ENCODE results near the gene MOV10L1.

MOV10L1 gene

DNA sequence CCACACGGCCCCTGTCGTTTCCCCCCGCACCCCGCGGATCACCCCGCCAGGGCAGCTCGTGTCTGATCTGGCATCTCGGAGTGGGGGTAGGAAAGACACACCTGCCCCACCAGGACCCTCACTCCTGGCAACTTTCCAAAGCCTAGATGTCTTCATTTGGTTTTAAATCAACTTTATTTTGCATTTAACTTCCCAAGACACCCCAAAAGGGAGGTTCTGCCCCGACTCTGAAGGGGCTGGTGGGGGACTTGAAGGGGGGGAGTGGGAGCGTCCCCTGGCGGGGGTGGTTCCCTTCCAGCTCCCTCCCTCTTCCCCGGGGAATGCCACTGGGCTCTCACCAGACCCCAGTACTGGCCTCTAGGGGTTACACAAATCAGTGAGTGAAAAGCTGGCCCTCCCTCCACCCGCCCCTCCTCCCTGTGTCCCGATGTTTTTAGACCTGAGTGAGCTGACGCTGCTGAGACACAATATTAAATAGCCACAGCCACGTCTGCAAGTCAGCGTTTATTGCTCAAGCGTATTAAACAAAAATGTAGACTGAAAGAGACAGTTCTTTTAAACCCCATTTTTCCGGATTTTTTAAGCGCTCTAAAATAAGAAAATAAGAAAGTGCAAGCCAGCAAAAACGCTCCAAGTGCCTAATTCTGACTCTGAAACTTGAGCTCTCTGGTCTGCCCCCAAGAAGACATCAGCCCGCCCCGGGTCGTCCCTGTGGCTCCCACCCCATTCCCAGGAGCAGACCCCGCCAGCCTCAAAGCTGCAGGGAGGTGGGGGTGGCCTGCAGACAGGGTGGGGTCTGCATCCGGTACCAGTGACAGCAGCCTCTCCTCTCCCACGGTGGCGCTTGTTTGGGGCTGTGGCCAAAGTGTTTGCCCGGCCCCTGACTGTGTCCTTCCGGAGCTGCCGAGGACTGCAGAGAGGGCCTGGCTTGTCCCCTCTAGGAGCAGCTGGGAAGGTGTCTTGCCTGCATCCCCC, 30.6 kb upstream of the MOV10L1 start:
- peak; percentile 55 for DNase-seq (ENCODE audit: low read depth, low spot score)

DNA sequence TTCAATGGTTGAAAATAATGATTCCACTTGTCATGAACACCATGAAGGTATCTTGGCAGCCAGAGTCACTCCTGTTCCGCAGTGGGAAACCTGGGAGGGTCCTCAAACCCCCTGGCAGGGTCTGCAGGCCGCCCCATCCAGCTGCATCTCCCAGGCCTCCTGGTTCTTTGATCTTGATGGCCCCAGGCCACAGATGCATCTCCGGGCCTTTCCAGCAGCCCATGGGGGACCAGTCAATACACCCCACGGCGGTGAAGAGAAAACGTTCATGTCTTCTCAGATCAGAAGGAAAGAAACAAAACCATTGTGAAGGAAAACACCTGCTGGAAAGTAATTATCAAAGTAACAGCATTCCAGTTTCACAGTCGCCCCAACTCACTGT, 29.9 kb upstream of the MOV10L1 start:
- peak; percentile 24 for DNase-seq (ENCODE audit: low read depth, low spot score)

DNA sequence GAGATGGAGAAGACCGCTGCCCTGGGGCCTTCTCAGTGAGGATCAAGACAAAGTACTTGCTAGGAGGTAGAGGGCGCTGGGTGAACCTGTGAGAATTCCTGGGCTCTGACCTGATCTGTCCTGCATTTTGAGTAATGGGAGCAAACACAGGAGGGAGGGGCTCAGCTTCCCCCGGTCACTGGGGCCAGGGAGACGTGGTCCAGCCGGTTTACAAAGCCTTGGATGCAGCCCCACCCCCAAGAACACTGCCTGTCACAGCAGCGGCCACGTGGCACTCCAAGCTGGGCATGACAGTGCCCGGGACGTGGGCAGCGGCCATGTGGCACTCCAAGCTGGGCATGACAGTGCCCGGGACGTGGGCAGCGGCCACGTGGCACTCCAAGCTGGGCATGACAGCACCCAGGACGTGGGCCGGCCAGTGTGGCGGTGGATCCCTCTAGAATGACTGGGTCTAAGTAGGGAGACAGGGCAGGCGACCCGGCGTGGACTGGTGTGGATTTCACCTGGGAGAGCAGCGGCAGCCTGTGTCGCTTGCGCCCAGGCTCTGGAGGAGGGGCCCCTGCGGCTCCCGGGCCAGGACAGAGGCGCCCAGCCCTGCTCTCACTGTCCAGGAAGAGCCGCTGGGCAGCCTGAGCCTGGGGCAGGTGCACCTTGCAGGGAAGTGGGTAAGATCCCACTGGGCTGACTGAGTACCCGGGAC, 29.2 kb upstream of the MOV10L1 start:
- peak; percentile 77 for DNase-seq (ENCODE audit: low read depth, low spot score)

DNA sequence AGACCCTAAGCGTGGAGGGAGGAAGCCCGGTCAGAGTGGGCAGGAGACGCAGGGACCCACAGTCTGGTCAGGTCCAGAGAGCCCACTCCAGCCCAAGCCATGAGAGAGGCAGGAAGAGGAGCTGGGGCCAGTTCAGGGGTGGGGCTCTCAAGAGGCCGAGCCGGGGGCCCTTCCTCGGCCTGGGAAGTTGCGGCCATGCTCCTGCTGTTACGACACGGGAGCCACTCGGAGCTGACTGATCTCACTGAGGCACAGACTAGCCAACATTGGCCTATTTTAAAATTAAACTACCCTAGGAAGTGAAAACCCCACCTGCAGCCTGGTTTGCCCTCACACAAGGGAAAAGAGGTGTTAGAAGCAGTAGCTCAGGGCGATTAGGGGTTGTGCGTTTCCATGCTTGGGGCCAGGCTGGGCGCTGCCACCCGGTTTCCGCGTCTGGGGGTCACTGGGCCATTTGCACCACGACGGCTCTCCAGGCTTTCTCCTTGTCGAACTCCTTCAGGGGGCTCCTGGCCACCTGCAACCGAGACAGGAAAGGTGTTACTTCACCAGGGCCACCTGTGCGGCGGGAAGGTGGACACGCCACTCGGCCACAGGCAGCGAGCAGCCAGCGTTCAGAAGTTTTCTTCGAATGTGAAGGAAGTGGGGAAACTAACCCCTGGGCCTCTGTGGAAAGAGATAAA, 28.5 kb upstream of the MOV10L1 start:
- no peak for DNase-seq (ENCODE audit: low read depth, low spot score)

DNA sequence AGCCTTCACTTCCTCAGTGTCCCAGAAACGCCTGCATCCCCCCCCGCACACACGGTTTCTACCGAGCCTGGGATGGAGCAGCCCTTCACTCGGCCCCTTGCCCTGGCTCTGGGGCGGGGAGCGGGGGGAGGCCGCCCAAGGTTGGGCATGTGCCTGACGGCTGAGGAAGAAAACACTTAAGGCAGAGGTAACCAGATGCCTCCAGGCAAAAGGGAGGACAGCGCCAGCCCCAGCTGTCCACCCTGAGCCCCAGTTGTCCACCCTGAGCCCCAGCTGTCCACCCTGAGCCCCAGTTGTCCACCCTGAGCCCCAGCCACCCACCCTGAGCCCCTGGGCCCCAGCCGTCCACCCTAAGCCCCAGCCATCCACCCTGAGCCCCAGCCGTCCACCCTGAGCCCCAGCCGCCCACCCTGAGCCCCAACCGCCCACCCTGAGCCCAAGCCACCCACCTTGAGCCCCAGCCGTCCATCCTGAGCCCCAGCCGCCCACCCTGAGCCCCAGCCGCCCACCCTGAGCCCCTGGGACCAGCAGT, 27.9 kb upstream of the MOV10L1 start:
- DNase-seq (ENCODE audit: low read depth, low spot score), result no peak

DNA sequence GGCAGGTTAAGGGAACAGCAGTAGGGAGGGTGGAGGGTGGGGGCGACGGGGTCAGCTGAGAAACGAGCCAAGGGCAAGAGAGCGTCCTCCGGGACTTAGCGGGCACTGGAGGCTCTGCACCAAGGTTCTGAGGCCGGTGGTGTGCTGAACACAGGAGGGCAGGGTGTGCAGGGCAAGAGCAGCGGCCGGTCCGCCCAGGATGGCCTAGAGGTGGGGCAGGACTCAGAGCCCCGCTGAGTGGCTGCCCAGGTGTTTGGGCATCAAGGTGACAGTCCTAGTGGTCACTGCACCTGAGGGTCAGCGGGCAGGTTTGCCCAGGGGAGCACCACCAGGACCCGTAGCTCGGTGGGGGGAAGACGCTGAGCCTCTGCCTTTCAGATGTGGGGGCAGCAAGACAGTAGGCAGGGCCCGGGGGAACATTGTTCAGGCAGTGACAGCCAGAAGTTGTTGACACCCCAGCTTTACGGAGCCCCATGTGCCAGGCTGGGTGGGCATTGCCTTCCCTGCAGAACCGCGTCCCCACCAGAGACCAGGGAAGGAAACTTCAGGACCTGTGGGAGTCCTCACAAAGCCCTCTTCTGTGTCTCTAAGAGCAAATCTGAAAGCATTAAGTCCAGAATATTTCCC, 27.2 kb upstream of the MOV10L1 start:
- DNase-seq (ENCODE audit: low read depth, low spot score), result no peak

DNA sequence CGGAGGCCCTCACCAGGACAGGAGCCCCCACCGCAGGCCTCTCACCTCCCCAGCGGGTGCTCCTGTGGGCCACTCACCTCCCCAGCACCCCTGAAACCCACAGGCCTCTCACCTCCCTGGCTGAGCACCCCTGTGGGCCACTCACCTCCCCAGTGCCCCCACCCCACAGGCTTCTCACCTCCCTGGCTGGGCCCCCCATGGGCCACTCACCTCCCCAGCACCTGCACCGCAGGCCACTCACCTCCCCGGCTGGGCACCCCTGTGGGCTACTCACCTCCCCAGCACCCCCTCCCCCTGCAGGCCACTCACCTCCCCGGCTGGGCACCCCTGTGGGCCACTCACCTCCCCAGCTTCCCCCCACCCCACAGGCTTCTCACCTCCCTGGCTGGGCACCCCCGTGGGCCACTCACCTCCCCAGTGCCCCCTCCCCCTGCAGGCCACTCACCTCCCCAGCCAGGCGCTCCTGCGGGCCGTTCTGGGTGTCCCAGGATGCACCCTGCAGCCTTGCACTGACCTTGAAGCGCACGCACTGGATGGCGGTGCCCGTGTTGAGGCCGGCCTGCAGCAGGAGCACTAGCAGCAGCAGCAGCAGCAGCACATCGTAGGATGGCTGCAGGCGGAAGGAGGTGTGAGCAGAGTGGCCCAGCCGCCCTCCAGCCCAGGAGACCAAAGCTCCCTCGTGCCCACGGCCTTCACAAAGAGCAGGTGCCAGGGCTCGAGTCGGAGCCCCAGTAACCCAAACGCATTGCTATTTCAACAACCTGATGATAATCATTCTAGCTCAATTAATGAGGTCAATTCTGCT, 26.0 kb upstream of the MOV10L1 start:
- DNase-seq (ENCODE audit: low read depth, low spot score), result no peak

DNA sequence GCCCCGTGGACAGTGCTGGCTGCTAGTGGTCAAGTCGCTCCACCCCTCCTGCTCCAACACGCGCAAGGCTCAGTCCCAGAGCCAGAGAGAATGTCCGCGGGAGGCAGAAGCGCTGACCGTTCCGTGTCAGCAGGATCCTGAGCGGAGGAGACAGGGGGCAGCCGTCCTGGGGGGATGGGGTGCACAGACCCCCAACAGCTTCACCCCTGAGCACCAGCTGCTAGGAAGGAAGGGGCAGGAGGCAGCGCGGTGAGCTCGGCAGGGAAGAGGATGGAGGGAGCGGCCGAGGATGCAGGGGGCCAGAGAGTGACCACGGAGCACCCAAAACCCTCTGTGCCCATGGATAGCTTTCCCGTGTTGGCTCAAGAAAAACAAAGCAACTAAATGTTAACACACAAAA, 25.4 kb upstream of the MOV10L1 start:
- no peak for DNase-seq (ENCODE audit: low read depth, low spot score)

DNA sequence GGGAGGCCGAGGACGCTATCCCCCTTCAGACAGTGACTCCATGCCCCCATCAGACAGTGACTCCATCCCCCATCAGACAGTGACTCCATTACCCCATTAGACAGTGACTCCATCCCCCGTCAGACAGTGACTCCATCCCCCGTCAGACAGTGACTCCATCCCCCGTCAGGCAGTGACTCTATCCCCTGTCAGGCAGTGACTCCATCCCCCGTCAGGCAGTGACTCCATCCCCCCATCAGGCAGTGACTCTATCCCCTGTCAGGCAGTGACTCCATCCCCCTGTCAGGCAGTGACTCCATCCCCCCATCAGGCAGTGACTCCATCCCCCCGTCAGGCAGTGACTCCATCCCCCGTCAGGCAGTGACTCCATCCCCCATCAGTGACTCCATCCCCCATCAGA, 22.6 kb upstream of the MOV10L1 start:
- no peak for DNase-seq (ENCODE audit: low read depth, low spot score)

DNA sequence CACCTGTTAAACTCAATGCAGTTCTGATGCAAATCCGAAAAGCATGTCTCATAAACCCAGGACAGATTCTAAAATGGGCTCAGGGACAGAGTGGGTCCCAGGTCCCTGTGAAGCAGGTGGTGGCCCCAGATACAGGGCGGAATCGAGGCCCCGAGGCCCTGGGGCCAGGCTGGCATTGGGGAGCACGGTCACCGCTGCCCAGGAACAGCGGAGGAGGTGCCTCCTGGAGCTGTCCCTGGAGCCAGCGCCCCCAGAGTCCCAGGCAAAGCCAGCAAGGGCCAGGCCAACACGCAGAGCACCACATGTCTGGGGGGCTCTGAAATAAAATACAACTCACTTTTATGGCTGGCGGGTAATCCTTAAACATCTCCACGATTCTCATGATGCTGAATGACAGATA, 21.7 kb upstream of the MOV10L1 start:
- no peak for DNase-seq (ENCODE audit: low read depth, low spot score)

DNA sequence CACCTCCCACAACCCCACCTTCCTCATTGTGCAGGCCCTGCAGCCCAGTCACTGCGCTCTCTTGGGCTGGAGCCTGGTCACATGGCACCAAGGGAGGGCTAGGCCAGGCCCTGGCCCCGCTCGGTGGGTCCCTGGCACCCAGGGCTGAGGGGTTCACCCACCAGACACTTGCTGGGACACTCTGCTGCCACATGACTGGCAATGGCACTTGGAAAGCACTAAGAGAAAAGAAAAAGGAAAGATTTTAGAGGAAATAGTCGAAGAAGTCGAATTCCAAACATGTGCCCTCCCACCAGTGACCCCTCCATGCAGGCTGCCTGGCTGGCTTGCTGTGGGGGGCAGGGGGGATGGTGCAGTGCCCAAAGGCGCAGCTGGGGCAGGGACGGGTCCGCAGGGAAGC, 19.4 kb upstream of the MOV10L1 start:
- no peak for DNase-seq (ENCODE audit: low read depth, low spot score)

DNA sequence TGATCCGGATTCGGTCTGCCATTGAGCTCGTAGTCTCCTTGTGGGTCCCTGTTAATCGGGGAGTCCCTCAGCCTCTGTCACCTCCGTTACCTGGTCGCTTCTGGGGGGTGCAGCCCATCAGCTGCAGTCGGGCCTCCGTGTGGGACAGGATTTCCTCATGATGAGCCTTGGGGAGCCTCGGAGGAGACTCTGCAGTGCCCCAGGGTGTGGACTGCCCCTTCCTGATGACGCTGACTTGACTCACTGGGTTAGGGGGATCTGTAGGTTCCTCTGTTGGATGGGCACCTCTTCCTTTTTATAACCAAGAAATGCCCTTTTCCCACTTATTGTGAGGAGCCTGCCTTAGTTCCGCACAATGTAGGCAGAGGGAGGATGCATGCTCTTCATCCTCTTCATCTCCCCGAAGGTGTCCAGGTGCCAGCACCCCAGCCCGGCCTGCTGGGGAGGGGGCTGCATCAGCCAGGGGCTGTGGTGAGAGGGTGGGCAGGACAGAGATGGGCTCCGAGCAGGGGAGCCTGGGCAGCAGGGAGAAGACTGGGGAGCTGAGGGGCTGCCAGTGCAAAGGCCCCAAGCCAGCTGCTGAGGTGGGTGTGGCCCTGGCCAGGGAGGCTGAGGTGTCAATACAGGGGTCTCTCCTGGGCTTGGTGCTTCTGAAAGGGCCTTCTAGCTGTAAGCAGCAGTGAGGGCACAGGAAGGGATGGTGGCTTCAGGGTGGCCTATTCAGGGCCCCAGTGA, 18.2 kb upstream of the MOV10L1 start:
- no peak for DNase-seq (ENCODE audit: low read depth, low spot score)

DNA sequence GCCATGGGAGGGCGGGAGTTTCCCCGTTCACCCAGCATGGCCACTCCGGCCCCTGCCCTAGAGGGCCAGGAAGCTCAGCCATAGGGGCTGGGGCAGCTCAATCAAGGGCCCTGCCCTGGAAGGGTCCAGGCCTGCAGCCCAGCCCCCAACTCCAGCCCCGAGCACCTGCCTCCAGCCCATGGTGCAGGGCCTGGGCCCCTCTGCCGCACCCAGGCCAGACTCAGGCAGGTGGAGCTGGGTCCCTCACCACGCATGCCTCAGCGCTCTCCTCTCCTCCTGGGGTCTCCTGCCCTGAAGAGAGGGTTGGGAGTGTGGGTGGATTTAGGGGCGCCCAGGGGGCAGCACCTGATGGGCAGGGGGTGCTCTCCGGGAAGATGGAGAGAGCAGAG, 17.6 kb upstream of the MOV10L1 start:
- DNase-seq (ENCODE audit: low read depth, low spot score), result no peak

DNA sequence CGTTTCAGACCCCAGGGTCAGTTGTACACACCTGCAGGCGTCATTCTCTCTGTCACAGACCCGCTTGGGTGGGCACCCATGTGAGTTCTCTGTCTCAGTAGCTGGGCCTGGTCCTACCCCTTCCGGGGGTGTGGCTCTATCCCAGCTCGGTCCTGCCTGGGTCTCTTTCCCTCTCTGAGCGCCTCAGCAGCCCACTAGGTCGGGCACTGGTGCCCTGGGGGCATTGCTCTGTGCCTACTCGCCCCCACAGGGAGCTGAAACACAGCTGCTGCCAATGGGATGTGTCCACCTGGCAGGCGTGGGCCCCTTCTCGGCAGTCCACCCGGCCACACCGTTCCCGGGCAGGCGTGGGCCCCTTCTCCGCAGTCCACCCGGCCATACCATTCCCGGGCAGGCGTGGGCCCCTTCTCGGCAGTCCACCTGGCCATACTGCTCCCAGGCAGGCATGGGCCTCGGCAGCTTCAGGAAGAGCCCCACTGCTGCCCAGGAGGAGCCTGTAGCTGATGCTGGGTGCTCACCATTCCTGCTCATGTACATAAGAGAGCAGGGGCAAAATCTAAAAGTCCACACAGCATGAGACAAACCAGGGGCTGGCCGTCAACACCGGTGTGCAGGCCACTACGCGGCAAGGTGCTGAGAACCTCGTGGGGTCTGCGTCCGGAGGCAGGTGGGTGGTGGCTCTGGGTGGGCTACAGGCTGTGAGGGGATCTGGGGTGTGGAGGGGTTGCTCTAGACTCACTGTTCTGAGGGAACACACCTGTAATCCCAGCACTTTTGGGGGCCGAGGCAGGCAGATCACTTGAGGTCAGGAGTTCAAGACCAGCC, 16.9 kb upstream of the MOV10L1 start:
- DNase-seq (ENCODE audit: low read depth, low spot score), result no peak

DNA sequence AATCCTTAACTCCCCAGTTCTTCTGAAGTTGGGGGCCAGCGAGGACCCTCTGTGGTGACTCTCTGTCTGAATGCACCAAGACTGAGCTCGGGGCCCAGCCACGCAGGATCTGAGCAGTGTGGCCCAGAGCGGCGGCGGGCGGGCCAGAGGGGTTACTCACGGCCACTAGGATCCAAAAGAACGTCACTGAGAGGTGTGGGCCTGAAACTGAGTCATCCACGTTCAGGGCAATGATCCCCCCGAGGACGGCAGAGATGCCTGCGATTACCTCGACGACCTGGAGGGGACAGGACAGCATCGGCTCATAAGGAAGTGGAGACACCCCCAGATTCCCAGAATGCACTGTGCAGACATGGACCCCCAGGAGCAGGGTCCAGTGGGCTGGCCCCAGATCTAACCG, 15.8 kb upstream of the MOV10L1 start:
- DNase-seq (ENCODE audit: low read depth, low spot score), result no peak

DNA sequence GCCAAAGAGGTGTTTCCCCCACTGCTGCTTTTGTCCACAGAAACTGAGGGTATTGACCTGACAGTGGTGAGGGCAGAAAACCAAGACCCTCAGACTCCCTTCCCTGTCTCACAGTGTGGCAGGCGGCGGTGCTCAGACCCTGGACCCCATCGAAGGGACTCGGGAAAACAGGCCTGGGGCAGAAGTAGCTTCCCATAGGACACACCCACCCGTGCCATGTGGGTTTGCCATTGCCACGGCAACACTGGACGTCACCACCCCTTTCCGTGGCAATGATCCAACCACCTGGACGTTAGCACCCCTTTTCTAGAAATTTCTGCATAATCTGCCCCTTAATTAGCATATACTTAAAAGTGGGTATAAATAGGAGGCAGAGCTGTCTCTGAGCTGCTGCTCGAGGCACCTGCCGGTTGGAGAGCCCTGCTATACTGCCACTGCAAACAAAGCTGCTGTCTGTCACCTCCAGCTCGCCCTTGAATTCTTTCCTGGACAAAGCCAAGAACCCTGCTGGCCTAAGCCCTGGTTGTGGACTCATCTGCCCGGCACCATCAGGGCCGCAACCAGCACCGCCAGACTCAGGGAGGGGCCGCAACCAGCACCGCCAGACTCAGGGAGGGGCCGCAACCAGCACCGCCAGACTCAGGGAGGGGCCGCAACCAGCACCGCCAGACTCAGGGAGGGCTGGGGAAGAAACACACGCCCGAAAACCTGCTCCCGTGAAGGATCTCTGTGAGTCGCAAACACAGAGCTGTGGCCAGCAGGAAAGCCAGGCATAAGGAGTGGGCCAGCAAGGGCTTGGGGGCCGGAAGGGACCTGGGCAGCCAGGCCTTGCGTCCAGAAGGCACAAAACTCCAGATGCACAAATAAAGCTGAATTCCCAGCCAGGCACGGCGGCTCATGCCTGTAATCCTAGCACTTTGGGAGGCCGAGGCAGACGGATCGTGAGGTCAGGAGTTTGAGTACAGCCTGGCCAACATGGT, 15.0 kb upstream of the MOV10L1 start:
- DNase-seq (ENCODE audit: low read depth, low spot score), result peak; percentile 58

DNA sequence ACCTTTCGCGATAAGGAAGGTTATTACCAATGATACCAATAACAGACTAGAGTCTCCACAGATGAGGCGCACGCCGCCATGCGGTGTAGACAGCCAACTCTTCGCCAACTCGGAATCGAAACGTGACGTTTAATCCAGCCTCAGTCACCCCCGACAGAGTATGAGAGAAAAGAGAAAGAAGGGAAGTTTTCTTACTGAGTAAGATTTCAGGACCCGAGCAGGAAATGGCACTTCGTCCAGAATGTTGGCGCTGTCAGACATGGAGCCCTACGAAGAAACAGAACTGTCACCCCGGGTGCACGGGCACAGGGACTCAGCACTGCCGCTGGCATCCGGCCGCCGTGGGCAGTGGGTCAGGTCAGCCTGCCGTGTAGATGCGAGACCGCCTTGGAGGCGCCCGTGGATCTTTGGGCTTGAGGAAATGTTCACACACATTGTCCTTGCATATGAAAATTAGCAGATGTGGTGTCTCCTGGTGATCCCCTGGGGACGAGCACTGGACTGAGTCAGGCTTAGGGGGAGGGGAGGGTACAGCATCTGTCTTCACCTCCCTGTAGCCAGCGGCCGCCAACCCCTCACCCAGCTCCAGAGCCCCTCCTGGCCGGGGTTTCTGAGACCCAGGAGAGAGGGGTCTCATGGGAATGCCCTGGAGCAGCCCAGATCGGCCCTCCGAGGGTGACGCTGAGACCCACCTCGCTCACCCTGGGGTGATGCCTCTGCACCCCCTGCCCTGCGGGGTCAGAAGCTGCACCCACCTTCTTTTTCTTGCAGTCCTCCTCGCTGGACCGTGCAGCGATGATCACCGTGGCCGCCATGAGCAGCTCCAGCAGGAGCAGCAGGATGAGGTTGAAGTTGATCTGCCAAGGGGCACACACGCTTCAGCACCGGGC, 12.9 kb upstream of the MOV10L1 start:
- no peak for DNase-seq (ENCODE audit: low read depth, low spot score)

All from ELF-1 (cell line).